ENCODE results near the gene EML4.

EML4 gene

GRCh38 chr2:42335514-42336104 is 166.5 kb downstream of the EML4 start:
- no peak overlapping the region for H3K4me3 ChIP-seq (ENCODE audit: low read depth, low read length)
- TF ChIP-seq CTCF (IDR thresholded peaks at IDR 0.05; ENCODE audit: low read depth, low read length): no peak

DNA sequence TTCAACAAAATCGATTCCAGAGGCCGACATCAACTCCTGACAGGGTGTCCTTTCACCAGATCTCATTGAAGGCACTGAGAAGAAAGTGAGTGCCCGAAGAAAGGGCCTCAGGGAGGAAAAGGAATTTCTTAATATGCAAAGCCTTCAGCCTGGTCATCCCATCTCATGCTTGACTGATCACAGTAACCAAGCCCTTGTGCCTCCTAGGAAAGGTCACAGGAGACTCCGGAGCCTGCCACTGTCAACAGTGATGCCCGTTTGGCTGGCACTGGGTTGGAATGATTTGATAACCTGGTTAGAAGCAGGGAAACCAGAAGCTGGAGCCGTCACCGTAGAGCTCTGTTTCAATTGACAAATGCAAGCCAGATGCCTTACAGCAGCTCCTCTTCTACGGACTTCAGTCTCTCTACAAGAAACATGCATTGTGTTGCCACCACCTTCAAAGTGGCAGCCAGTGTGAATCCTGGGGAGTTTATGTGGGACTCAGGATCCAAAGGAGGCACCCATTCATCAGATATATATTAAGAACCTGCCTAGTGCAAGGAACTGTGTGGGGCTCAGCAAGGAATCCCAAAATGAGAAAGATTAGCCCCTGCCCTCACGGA is 167.3 kb downstream of the EML4 start:
- no peak for TF ChIP-seq CTCF (IDR thresholded peaks at IDR 0.05; ENCODE audit: low read depth, low read length)
- no peak overlapping the region for H3K4me3 ChIP-seq (ENCODE audit: low read depth, low read length)

- H3K4me3 ChIP-seq (ENCODE audit: low read depth, low read length): no peak overlapping the region
- TF ChIP-seq CTCF (IDR thresholded peaks at IDR 0.05; ENCODE audit: low read depth, low read length): no peak
Observed at GRCh38 chr2:42337356-42337820, 168.2 kb downstream of the EML4 start.

DNA sequence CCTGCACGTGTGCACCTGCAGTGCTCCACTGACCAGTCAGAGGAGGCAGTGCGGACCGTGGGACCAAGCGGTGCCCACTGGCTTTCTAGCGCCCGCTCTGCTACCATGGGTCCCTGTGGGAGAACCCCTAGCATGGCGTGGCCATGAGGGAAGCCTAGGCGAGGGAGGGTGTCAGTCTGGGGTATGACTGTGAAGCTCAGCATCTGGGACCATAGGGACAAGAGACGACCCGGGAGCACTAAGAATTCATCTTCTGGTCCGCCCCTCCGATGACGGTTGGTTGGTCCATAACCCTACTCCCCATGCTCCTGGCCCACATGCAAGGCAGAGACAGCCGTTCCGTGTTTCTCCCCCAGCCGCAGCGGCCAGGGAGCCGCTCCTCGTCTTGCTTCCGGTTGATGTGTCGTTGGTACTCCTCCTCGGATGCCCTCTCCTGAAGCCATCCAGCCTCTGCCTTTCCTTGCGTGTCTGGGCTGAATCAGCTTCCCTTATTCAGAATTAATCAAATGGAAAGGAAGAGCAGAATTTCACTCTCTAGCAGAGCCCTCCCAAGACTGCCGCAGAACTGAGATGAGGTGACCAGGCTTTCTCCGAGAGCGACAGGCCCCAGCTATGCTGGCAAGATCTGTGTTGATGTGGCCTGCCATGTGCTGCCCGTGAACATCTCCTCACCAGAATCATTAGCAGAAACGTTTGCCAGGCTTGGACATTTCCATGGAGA is 168.9 kb downstream of the EML4 start:
- no peak overlapping the region for H3K4me3 ChIP-seq (ENCODE audit: low read depth, low read length)
- TF ChIP-seq CTCF (IDR thresholded peaks at IDR 0.05; ENCODE audit: low read depth, low read length): no peak

DNA sequence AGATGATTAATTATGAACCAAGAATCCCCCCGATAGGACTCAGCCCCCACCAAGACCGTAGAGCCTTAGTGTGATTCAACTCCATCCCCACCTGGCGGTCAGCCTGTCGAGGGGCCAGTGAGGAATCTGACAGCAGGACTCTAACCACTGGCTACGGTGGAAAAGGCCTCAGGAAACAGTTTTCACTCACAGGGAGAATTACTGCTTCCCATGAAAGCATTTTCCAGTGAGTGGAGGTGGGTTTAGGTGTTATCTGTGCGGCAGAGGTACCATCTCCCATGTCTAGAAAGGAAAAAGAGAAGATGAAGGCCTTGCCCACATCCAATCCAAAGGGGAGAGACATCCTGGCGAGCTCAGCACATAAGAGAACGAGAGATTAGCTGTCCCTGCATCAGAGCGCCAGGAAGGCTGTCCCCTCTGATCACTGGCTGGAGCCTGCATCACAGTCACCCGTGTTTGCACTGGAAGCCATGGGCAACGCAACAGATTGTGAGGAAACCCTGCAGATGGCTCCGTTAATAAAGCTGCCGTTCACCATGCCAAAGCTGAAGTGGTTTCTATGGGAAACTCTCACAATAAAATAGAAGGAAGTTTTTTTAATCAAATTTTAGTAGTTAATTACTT is 169.5 kb downstream of the EML4 start:
- H3K4me3 ChIP-seq (ENCODE audit: low read depth, low read length): no peak overlapping the region
- no peak for TF ChIP-seq CTCF (IDR thresholded peaks at IDR 0.05; ENCODE audit: low read depth, low read length)

- H3K4me3 ChIP-seq (ENCODE audit: low read depth, low read length): no peak overlapping the region
- TF ChIP-seq CTCF (IDR thresholded peaks at IDR 0.05; ENCODE audit: low read depth, low read length): no peak
Observed at GRCh38 chr2:42339191-42339912, 170.2 kb downstream of the EML4 start.
